ENCODE data around the gene ZNF234. TPM values are rescaled to one million over a fixed set of nuclear protein-coding genes. Genes with fewer than 3 reads are reported as not detected.

Gene ZNF234
- total RNA-seq, result 19.6 TPM

DNA sequence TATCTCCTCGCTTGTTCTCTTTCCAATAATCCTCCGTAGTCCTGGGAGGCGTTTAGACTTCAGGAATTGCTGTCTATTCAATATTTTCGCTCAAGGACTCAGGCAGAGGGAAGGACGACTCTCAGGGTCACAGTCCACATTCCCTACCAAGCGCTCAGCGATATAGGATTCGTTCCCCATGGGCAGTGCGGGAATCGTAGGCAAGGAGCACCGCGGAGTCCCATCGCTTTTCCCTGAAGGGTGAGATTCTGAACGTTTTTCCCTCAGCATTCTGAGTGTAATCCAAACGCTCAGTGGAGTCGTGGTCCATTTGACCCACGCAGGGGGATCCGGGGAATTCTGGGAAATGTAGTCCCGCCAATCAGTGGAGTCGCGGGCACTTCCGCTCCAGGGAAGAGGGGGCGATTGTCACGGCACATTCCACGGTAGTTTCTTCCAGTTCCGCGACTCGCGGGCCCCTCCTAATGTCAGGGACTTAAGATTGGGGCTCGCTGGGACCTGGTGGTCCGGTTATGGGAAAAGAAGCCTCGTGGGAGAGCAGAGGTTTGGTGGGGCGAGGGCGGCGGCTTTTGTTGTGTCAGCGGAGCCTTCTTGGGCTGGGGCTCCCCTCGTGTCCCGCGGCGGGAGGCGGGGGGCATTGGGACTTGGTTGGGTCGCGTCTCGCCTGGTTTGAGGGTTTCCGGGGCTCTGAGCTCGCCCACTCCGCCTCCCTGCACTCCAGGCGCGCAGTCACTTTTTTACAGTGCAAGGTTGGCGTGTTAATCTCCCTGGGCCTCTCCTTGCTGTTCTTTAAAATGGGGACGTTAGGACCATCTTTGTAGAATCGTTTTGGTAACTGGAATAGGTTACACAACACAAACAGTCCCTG lies at the start of gene ZNF234:
Gene ZNF234 (plus strand): TSS at position 364 of the 868 bp plus-strand sequence. CDS start 3,079 bp downstream, outside the sequence.

DNA sequence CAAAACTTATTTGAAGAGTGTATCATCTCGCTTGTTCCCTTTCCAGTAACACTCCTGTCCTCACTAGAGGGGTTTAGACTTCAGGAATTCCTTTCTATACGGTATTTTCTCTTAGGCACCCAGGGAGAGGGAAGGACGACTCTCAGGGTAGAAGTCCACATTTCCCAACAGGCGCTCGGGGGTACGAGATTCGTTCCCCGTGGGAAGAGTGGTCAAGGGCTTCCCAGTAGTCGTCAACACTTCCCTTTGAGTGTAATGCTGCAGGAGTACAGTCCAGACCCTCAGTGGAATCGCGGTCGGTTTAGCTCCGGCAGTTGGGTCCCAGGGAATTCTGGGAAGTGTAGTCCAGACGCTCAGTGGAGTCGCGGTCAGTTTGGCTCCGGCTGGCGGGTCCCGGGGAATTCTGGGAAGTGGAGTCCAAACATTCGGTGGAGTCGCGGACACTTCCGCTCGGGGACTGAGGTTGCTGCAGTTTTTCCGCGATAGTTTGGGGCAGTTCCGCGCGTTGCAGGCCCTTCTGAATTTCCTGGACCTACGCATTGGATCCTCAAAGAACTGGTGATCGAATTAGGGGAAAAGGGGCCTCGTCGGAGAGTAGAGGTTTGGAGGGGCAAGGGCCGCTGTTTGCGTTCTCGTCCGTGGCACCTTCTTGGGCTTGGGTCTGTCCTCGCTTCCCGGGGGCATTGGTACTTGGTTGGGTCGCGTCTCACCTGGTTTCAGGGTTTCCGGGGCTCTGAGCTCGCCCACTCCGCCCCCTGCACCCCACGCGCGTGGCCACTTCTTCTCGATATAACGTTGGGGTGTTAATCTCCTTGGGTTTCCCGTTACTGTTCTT lies 47.2 kb upstream of the ZNF234 start, which contains the start of gene ZNF224:
Gene ZNF224 (plus strand): TSS at position 431 of the 835 bp plus-strand sequence. CDS start 3,513 bp downstream, outside the sequence.

DNA sequence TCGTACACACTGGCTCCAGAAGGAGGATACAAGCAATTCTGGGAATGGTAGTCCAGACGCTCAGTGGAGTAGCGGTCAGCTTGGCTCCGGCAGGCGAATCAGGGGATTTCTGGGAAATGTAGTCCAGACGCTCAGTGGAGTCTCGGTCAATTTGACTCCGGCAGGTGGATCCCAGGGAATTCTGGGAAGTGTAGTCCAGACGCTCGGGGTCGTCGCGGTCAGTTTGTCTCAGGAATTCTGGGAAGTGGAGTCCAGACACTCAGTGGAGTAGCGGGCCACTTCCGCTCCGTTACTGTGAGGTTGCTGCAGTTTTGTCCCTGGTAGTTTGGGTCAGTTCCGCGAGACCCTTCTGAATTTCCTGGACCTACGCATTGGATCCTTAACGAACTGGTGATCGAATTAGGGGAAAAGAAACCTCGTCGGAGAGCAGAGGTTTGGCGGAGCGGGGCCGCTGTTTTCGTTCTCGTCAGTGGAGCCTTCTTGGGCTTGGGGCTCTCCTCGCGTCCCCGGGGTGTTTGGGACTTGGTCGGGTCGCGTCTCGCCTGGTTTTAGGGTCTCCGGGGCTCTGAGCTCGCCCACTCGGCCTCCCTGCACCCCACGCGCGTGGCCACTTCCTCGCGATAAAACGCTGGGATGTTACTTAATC lies 28.1 kb upstream of the ZNF234 start, which contains the start of gene ZNF225:
Gene ZNF225 (plus strand): TSS at position 262 of the 646 bp plus-strand sequence. CDS start 2,429 bp downstream, outside the sequence.

DNA sequence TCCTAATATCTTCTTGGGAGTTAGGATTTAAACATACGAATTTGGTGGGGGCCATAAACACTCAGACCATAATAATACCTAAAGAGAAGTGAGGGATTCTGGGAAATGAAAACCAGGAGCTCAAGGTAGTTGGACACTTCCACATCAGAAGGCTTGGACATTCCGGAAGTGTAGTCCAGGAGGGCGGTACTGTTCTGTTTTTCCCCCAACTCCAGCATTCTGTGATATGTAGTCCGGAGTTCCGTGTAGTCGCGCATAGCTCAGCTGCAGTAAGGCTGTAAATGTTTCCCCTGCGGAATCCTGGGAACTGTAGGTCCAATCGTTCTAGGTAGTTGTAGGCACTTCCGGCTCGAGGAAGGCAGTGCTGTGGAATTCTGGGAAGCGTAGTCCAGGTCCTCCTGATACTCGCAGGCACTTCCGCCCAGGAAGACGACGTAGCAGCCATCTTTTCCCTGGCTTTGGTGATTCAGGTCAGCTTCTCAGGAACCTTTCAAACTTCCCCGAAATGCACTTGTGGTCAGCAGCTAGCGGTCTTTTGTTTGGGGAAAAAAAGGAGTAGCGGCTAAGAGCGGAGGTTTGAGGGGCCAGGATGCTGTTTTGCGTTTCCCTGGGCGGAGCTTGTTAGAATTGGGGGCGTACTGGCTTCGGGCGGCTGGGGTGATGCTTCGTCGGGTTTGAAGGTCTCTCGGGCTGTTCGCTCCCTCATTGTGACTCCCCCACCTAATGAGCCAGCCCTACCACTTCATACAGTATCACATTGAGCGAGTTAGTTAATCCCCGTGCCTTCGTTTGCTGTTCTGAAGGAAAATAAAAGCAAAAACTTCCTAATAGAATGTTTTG lies 23.5 kb downstream of the ZNF234 start, which contains the start of gene ZNF226:
Gene ZNF226 (plus strand): TSS at position 428 of the 840 bp plus-strand sequence. CDS start 4,981 bp downstream, outside the sequence.

Other genes starting within 250 kb of the ZNF234 start
- gene ZNF45, start 206.3 kb upstream of the ZNF234 start, total RNA-seq, result 25.6 TPM
- 20.3 TPM for gene ZNF221, start 190.3 kb upstream of the ZNF234 start, total RNA-seq
- gene ZNF155, start 157.4 kb upstream of the ZNF234 start, total RNA-seq, result 13.8 TPM
- 8.1 TPM for gene ZNF230, start 138.6 kb upstream of the ZNF234 start, total RNA-seq
- 17.3 TPM for gene ZNF222, start 116.2 kb upstream of the ZNF234 start, total RNA-seq
- 12.0 TPM for gene ZNF223, start 89.5 kb upstream of the ZNF234 start, total RNA-seq
- 9.9 TPM for gene ZNF284, start 69.4 kb upstream of the ZNF234 start, total RNA-seq
- 46.1 TPM for gene ZNF224, start 47.2 kb upstream of the ZNF234 start, total RNA-seq
- gene ZNF225, start 28.2 kb upstream of the ZNF234 start, total RNA-seq, result 12.5 TPM
- 53.1 TPM for gene ZNF226, start 23.5 kb downstream of the ZNF234 start, total RNA-seq
- 39.2 TPM for gene ZNF227, start 71.0 kb downstream of the ZNF234 start, total RNA-seq
- 15.9 TPM for gene ZNF233, start 118.3 kb downstream of the ZNF234 start, total RNA-seq
- gene ZNF235, start 163.5 kb downstream of the ZNF234 start, total RNA-seq, result 14.3 TPM
- gene ZNF112, start 215.1 kb downstream of the ZNF234 start, total RNA-seq, result 21.2 TPM

All from diencephalon (tissue), 1 donor.